Heart left ventricle (tissue), 16 donors: Measurements from ENCODE around the gene SMIM10L2A. TPM values are rescaled to one million over a fixed set of nuclear protein-coding genes. Genes with fewer than 3 reads are reported as not detected.
"Not testable (repeated sequence)": the region's sequence is repeated elsewhere in the genome, so short reads cannot be mapped to it uniquely, and the experiment has no call there.

Experiments
- ATAC-seq, 4 donors: fragments of 200-7000 bp; cut with Tn5 transposase; one replicate each; pipeline ENCODE4 v1.9.1; 2020 to 2022; ENCODE audit warnings: moderate library complexity in 4 of 4, mild to moderate bottlenecking in 3 of 4, moderate number of reproducible peaks in 1 of 4
- DNase-seq, 5 donors: peaks; one replicate each; pipeline ENCODE4 v3.0.0-alpha.2; 2020
- H3K27ac ChIP-seq, 12 donors: fragments of 200-600 bp; sonication (generic) in 4 of 12; one replicate each; pipeline versions ENCODE4 v1.5.0 to v1.8.0; 2016 to 2022; ENCODE audit warnings: mild to moderate bottlenecking in 2 of 12
- H3K27me3 ChIP-seq, 9 donors: fragments of 200-600 bp; sonication (generic) in 2 of 9; one replicate each; pipeline versions ENCODE4 v1.5.1 to v1.8.0; 2016 to 2022; ENCODE audit warnings: mild to moderate bottlenecking in 3 of 9
- H3K36me3 ChIP-seq, 9 donors: fragments of 200-600 bp; sonication (generic) in 2 of 9; one replicate each; pipeline versions ENCODE4 v1.5.0 to v1.8.0; 2018 to 2022; ENCODE audit warnings: mild to moderate bottlenecking in 2 of 9
- H3K4me1 ChIP-seq, 12 donors: fragments of 200-600 bp; sonication (generic) in 4 of 12; one replicate each; pipeline versions ENCODE4 v1.5.0 to v1.8.0; 2016 to 2022; ENCODE audit warnings: mild to moderate bottlenecking in 3 of 12
- H3K4me3 ChIP-seq, 12 donors: fragments of 200-600 bp; sonication (generic) in 4 of 12; one replicate each; pipeline versions ENCODE4 v1.5.0 to v1.8.0; 2017 to 2022; ENCODE audit warnings: mild to moderate bottlenecking in 9 of 12, moderate library complexity in 4 of 12
- H3K9me3 ChIP-seq, 12 donors: fragments of 200-600 bp; sonication (generic) in 4 of 12; one replicate each; pipeline versions ENCODE4 v1.5.0 to v1.8.0; 2016 to 2022; ENCODE audit warnings: mild to moderate bottlenecking in 1 of 12
- CTCF ChIP-seq, 12 donors: fragments of 200-600 bp; sonication (generic) in 4 of 12; IDR thresholded peaks; one replicate each; pipeline versions ENCODE4 v1.5.0 to v1.8.0; 2018 to 2022; ENCODE audit warnings: antibody characterized with exemption in 12 of 12, mild to moderate bottlenecking in 5 of 12
- POLR2A ChIP-seq, 2 donors: fragments of 450-650 bp; IDR thresholded peaks; one replicate each; pipeline ENCODE4 v1.6.1; 2017; ENCODE audit warnings: antibody characterized with exemption in 2 of 2, mild to moderate bottlenecking in 2 of 2, moderate library complexity in 2 of 2
- WGBS, 4 donors: extraction: QIAGEN DNeasy Blood & Tissue Kit in 2 of 4; methylation state at CpG; one replicate each; pipeline versions ENCODE4 v1.1.5 to v1.1.7; 2013 to 2018; 5-methylcytosine and 5-hydroxymethylcytosine counted together
- intact Hi-C, 10 donors: fragments of 100-400 bp; cut with DNase I; formaldehyde crosslinking; loops; one replicate each; pipeline versions ENCODE4 v1.11.1 to v1.14.2; 2022
- polyA plus RNA-seq, 2 donors: library from polyadenylated mRNA; stranded (reverse); fragments of 200-250 nt; gene quantifications; one replicate each; pipeline ENCODE4 v1.2.3, GENCODE V29; 2013
- total RNA-seq, 9 donors: library from RNA; depleted of rRNA in 2 of 9; stranded (reverse); fragments of >200 nt in 2 of 9; fragmentation: NEBNext Ultra II Directional in 3 of 9; extraction: Animal tissue kit (Norgen Biotek cat#: 25700) in 3 of 9; gene quantifications; one replicate each; pipeline versions ENCODE4 v1.1.0 to v1.2.4, GENCODE V29; 2016 to 2023
- donor health status: ischemic (EF 13 %, LVEDD 7.1; RV severe dilation, severe dysfunction).
- donor health status: healthy with polysubstance abuse.
- donor health status: DM: no; HTN: yes; CAD: no.
- donor health status: DM: no; HTN: no; CAD: no.
- donor health status: ischemic (EF 25% LVEDD 6.9; RV normal size, moderate dysfunction).
- donor health status: ischemic (EF 25% LVEDD 5.7; RV mildly dilated, moderate dysfunction).
- donor health status: healthy.
- donor health status: DM: yes; HTN: yes; CAD: no.
- donor health status: ischemic (EF 35%, LVEDD 5.7; RV mildly dilated, moderate dysfunction).
- donor health status: nonischemic (EF 11% LVEDD 7.7; RV severe dilation, severe dysfunction).
- donor health status: DM: yes; HTN: yes; CAD: no.
- donor health status: PGD.
- donor health status: ischemic (EF 29% LVEDD 5.4; RV normal size, mild dysfunction).
- donor health status: nonischemic (EF 23%, LVEDD 6.1; RV moderate dilation, normal function).

The SMIM10L2A gene
- total and polyA plus RNA-seq, 11 donors: 0.37 to 2.7 (median 1.3) TPM

- Histone ChIP-seq H3K36me3 (no peaks in the 10 kb centered on the region), H3K27ac (peak overlapping the region in 1 of 12 donors; percentile 24), H3K9me3 (peaks cover 0 to 16% (median 2%) of the 10 kb centered on the region in 12 donors), H3K27me3 (no peaks in the 10 kb centered on the region), H3K4me3 (no peak overlapping the region), H3K4me1 (peaks cover 0 to 9% (median 0%) of the 10 kb centered on the region in 12 donors)
- TF ChIP-seq POLR2A (IDR thresholded peaks at IDR 0.05): no peak
- TF ChIP-seq CTCF (IDR thresholded peaks at IDR 0.05): no peak
- peak in 1 of 5 donors; percentile 14 for DNase-seq
- intact Hi-C loops: no loop called here
- 21 to 29% (median 24%) methylated on average over 4 of the region's 4 CpGs for WGBS, 4 donors
- ATAC-seq: peak in 1 of 4 donors; percentile 41
Observed at GRCh38 chrX:135454816-135455215, 33.1 kb downstream of the SMIM10L2A start.

- WGBS, 4 donors: 76 to 89% (median 86%) methylated on average over 2 of the region's 2 CpGs
- H3K4me3 ChIP-seq, H3K36me3 ChIP-seq, ATAC-seq, H3K4me1 ChIP-seq, H3K27ac ChIP-seq, H3K27me3 ChIP-seq, intact Hi-C loops, DNase-seq: not testable (repeated sequence)
- peaks cover 0 to 16% (median 2%) of the 10 kb centered on the region in 12 donors for H3K9me3 ChIP-seq
Observed at GRCh38 chrX:135461756-135462155, 40.0 kb downstream of the SMIM10L2A start.

- DNase-seq: no peak
- 60 to 82% (median 74%) methylated on average over 2 of the region's 2 CpGs for WGBS, 4 donors
- no peaks in the 10 kb centered on the region for H3K4me1 ChIP-seq
- TF ChIP-seq POLR2A (IDR thresholded peaks at IDR 0.05): no peak
- TF ChIP-seq CTCF (IDR thresholded peaks at IDR 0.05): peak in 5 of 12 donors; percentile 11 to 36 (median 25)
- H3K9me3 ChIP-seq: no peaks in the 10 kb centered on the region
- no peak overlapping the region for H3K27ac ChIP-seq
- H3K27me3 ChIP-seq: peaks cover 0 to 18% (median 0%) of the 10 kb centered on the region in 9 donors
- intact Hi-C loops: no loop called here
- ATAC-seq: no peak
- H3K4me3 ChIP-seq: no peak overlapping the region
- no peaks in the 10 kb centered on the region for H3K36me3 ChIP-seq
Observed at GRCh38 chrX:135463937-135464336, 42.2 kb downstream of the SMIM10L2A start.

- no peak for TF ChIP-seq CTCF (IDR thresholded peaks at IDR 0.05)
- TF ChIP-seq POLR2A (IDR thresholded peaks at IDR 0.05): no peak
- H3K36me3 ChIP-seq: no peaks in the 10 kb centered on the region
- DNase-seq: no peak
Observed at GRCh38 chrX:135476378-135476777, 54.6 kb downstream of the SMIM10L2A start.

GRCh38 chrX:135477576-135477975 is 55.8 kb downstream of the SMIM10L2A start:
- 1 to 22% (median 12%) methylated on average over 3 of the region's 3 CpGs for WGBS, 4 donors
- H3K4me1 ChIP-seq: peaks cover 0 to 3% (median 0%) of the 10 kb centered on the region in 12 donors
- TF ChIP-seq POLR2A (IDR thresholded peaks at IDR 0.05): no peak
- peak in 9 of 12 donors; percentile 17 to 51 (median 31) for TF ChIP-seq CTCF (IDR thresholded peaks at IDR 0.05)
- H3K9me3 ChIP-seq: no peaks in the 10 kb centered on the region
- intact Hi-C loops: loop anchor here in 5 of 10 donors (2.0 to 5.0 kb wide), 2 partner anchors 290 to 291 kb away; no protein-coding TSS in a partner anchor
- no peak overlapping the region for H3K27ac ChIP-seq
- H3K4me3 ChIP-seq: no peak overlapping the region
- peak; percentile 57 to 85 (median 74) for DNase-seq
- peak; percentile 55 to 86 (median 72) for ATAC-seq
- no peaks in the 10 kb centered on the region for H3K36me3 ChIP-seq
- peaks cover 0 to 6% (median 0%) of the 10 kb centered on the region in 9 donors for H3K27me3 ChIP-seq

More at GRCh38 chrX:135476378-135476777, 54.6 kb downstream of the SMIM10L2A start:
- intact Hi-C loops: loop anchor here in 5 of 10 donors (2.0 to 5.0 kb wide), 2 partner anchors 289 to 290 kb away; no protein-coding TSS in a partner anchor
- WGBS, 4 donors: 60 to 94% (median 67%) methylated on average over 3 of the region's 3 CpGs
- no peaks in the 10 kb centered on the region for H3K9me3 ChIP-seq
- no peak for ATAC-seq
- H3K27me3 ChIP-seq: peaks cover 0 to 11% (median 0%) of the 10 kb centered on the region in 9 donors
- H3K4me1 ChIP-seq: peaks cover 0 to 3% (median 0%) of the 10 kb centered on the region in 12 donors
- no peak overlapping the region for H3K4me3 ChIP-seq
- H3K27ac ChIP-seq: no peak overlapping the region
